ENCODE results near the gene SPRY2.
"Not testable (repeated sequence)": the region's sequence is repeated elsewhere in the genome, so short reads cannot be mapped to it uniquely, and the experiment has no call there.

SPRY2 gene

GRCh38 chr13:80341101-80341755 lies at the start of gene SPRY2:
Gene SPRY2, minus strand, starts transcription at chr13:80341126. Its CDS starts 3,421 bp downstream, at chr13:80337705.
- DNase-seq = peak; percentile 91

- DNase-seq = no peak
These were observed 49.4 kb upstream of the SPRY2 start for GRCh38 chr13:80390338-80390737.

GRCh38 chr13:80389073-80390038 lies 48.4 kb upstream of the SPRY2 start:
- DNase-seq = no peak

GRCh38 chr13:80388506-80388905 lies 47.6 kb upstream of the SPRY2 start:
- no peak for DNase-seq

GRCh38 chr13:80386592-80386991 lies 45.7 kb upstream of the SPRY2 start:
- no peak for DNase-seq

DNA sequence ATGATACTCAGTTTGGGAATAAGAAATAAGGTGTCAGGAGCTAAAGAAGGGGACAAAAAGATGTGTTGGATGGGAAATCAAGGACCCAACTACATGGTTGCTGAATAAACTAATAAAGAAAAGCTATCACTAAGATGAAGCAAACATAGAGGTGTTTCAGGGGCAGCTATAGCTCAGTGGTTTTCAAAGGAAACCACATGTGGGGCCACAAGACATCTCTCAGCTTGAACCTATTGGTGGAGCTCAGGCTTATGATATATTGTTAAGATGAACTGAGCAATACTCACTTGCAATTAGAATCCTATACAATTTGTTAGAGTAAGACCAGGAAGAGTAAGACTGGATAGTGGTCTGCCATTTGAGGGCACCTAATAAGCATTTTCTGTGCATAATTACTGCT lies 45.1 kb upstream of the SPRY2 start:
- DNase-seq = no peak

GRCh38 chr13:80382576-80382975 lies 41.6 kb upstream of the SPRY2 start:
- DNase-seq = no peak

- no peak for DNase-seq
These were observed 38.3 kb upstream of the SPRY2 start for GRCh38 chr13:80379245-80379644.

- no peak for DNase-seq
These were observed 35.6 kb upstream of the SPRY2 start for GRCh38 chr13:80376554-80376953.

DNA sequence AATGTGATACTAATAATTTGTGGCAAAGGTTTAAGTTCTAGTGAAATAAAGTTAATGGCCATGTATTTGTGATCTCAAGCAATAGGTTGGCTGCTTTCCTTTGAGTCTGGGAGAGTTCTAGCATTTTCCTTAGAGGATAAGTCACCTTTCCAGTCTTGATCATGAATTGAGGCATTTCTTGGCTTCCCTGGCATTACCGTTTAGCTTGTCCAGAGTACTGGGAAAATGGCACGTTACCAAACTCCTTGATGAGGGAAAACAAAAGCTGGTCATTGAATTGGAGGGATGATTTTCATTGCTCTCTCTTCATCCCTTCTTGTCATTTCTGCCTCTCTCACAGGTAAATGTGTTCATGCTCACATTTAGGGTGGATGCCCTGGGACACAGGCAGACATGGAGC lies 34.0 kb upstream of the SPRY2 start:
- no peak for DNase-seq

DNA sequence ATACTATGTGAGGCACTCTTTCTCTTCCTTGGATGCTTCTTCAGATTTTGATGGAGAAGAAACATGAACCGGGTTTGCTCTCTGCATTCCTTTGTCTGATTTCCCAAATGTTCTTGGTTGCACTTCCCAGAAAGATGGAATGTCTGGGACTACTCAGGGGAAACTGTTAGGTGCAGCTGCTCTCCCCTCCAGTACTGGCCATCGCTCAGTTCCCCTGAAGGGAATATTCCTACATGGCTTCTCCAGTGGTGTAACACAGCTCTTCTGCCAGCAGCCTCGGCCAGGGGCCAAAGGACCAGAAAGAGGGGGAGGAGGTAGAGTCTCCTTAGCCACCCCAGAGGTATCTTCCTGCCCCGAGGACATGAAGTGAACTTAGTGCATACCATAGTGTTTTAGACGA lies 33.5 kb upstream of the SPRY2 start:
- DNase-seq = no peak

- no peak for DNase-seq
These were observed 31.0 kb upstream of the SPRY2 start for GRCh38 chr13:80371840-80372509.

GRCh38 chr13:80367473-80367872 lies 26.5 kb upstream of the SPRY2 start:
- no peak for DNase-seq

DNA sequence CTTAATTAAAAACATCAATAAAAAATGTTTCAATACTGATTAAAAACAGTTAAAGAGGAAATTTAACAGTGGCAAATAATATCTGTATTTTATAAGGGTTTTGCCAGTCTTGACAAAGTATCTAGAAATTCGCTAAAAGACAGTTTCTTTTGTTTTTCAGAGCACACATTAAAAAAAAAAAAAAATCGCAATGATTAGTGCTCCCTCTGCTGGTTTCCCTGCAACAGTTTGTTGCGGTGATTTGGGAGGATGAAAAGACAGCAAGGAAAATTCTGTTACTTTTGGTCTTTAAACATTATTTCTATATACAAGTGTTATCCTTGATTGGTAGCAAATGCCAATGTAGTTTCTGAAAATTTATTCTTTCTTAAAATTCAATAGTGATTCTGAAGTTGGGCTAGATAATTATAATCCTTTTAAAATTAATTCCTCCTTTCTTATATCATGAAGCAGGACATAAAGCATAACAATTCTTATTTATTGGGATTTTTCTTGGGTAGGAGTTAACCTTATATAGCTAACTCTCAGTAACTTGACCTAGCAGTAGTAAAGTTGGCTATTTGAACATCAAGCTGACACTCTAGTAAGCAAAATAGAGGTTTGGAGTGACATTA lies 23.1 kb upstream of the SPRY2 start:
- DNase-seq = no peak

GRCh38 chr13:80362481-80362880 lies 21.6 kb upstream of the SPRY2 start:
- DNase-seq = no peak

DNA sequence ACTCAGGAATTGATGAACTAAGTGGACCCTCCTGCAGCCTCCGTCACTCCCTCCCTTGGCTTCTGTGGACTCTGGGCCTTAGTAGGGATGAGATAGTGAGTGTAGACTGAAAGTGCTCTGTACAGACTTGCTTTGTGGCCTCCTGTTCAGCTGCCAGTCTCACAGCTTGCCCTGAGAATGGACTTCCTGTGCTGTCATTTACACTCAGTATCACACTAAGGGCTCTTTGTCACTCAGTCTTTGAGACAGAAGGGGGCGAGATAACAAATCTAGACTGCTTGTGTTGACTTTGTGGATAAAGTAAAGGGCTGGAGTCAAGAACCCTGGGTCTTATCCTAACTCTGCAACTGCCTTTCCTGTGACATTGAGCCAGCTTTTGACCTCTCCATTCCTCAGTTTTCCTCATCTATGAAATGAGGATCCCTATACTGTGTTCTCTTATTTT lies 21.0 kb upstream of the SPRY2 start:
- DNase-seq = no peak

DNA sequence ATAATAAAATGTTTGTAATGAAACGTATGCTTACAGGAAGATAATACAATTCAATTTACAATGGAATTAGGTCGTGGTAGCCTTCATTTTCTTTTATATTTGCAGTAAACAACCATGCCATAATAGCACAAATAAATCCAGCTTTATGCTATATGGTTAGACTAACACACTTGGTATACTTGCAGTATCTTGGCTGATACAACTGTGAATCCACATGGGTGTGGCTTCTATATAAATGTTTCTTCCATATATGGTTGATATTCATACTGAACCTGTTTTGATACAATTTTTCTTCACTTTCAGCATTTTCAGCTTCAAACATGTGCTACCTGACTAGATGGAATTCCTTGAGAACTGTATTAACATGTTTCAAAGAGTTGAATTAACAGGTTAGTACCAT lies 20.4 kb upstream of the SPRY2 start:
- DNase-seq = no peak

- DNase-seq = no peak
These were observed 19.5 kb upstream of the SPRY2 start for GRCh38 chr13:80360453-80360800.

- DNase-seq = no peak
These were observed 19.0 kb upstream of the SPRY2 start for GRCh38 chr13:80359778-80360452.

DNA sequence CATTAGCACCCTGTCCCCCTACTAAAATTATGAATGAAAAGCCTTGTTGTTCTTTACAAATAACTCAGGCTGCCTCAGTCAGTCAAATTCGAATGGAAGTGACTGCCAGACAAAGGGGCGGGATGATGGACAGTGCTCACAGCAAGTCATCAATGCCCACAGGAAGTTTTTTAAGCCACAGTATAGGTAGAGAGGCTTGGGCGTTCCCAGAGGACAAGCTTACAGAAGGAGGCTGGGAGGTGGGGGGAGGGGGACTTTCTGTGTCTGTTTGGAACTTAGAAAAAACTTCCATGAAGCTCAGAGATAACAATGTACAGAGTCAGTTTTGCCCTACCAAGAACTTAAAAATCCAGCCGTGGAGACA lies 18.5 kb upstream of the SPRY2 start:
- no peak for DNase-seq

DNA sequence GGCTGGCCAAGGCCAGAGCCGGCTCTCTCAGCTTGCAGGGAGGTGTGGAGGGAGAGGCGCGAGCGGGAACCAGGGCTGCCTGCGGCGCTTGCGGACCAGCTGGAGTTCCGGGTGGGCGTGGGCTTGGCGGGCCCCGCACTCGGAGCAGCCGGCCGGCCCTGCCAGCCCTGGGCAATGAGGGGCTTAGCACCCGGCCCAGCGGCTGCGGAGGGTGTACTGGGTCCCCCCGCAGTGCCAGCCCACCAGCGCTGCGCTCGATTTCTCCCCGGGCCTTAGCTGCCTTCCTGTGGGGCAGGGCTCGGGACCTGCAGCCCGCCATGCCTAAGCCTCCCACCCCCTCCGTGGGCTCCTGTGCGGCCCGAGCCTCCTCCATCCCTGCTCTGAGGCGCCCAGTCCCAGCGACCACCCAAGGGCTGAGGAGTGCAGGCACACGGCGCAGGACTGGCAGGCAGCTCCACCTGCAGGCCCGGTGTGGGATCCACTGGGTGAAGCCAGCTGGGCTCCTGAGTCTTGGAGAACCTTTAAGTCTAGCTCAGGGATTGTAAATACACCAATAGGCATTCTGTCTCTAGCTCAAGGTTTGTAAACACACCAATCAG lies 14.7 kb upstream of the SPRY2 start:
- not testable (repeated sequence) for DNase-seq

DNA sequence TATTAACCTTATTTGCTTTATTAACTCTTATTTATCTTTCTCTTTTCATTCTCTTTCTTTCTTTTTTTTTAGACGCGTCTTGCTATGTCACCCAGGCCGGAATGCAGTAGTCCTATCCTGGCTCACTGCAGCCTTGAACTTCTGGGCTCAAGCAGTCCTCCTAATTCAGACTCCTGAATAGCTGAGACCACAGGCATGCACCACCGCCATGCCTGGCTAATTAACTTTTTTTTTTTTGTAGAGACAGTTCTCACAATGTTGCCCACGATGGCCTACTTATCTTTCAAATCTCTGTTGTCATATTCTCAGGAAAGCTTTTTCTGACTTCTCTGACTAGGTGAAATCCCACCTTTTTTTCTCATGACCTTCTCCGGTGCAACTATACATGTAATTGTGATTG lies 7.8 kb upstream of the SPRY2 start:
- no peak for DNase-seq

Measured in 8988T (cell line).